GM18505 (cell line): ENCODE results near the gene SPACA9.

Experiments used
- ATAC-seq: cut with Tn5 transposase; IDR thresholded peaks from one replicate; pipeline ENCODE4 v1.9.1; 2021; ENCODE audit not compliant: unreplicated experiment
- POLR2A ChIP-seq: IDR thresholded peaks from 4 replicates; pipeline ENCODE4 v1.6.1; 2011; ENCODE audit warnings: borderline replicate concordance; ENCODE audit not compliant: insufficient read depth, insufficient read length; ENCODE audit errors: extremely low read depth

The SPACA9 gene

DNA sequence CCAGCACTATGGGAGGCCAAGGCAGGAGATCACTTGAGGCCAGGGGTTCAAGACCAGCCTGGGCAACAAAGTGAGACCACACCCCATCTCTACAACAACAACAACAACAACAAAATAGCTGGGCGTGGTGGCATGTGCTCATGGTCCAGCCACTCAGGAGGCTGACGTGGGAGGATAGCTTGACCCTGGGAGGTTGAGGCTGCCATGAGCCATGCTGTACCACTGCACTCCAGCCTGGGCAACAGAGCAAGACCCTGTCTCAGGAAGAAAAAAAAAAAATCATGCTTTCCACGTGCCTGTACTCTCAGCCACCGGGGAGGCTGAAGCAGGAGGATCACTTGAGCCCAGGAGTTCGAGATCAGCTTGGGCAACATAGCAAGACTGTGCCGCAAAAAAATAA is 36.2 kb downstream of the SPACA9 start:
- ATAC-seq = no peak
- no peak for TF ChIP-seq POLR2A

DNA sequence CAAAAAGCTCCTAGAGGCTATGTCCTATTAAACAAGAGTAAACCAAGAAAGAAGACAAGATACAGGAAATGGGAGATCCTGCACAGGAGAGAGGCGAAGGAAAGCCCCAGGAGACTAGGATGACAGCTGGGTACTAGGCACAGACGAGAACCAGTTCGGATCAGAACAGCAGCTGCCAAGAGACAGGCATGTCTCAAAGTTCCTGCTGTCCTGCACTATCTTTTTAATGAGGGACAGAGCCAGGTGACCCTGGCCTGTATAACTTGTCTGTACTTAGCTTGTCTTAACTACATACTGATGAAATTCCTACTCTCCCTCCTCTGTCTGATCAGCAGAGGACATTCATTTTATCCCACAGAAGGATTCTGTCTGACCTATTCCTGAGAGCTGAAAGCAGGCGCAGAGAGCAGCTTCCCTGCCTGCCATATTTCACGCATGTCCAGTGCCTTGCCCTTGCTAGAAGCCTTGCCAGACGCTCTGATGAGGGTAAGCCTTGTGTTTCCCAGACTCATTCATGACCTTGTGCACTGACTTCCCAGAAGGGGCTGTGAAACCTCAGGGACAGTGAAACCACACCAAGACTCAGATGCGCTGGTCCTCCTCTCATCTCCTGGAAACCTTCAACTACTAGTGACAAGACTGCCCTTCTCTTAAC is 41.0 kb downstream of the SPACA9 start:
- no peak for TF ChIP-seq POLR2A
- ATAC-seq = no peak

DNA sequence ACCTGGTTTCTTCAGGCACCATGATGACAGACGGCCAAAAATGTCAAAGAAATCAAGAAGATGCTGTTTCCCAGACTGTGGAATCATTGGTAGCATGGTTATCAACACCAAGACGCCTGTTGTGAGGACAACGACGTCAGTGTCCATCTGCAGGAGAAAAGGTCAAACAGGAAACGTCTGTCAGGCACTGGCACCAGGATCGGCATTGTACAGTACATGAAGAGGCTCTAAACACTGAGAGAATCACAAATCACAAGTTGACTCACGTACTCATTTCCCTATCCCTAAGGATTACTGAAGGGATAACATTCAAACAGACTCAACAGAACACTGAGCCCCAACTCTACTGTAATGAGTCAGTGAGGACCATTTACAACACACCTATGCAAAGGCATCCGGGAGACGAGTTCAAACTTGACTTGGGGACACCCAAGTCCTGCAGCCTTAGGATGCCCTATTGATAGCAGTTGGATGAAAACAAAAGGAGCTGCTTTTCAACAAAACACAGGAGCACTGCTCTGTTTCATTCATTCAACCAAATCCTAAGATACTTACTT is 44.7 kb downstream of the SPACA9 start:
- no peak for ATAC-seq

DNA sequence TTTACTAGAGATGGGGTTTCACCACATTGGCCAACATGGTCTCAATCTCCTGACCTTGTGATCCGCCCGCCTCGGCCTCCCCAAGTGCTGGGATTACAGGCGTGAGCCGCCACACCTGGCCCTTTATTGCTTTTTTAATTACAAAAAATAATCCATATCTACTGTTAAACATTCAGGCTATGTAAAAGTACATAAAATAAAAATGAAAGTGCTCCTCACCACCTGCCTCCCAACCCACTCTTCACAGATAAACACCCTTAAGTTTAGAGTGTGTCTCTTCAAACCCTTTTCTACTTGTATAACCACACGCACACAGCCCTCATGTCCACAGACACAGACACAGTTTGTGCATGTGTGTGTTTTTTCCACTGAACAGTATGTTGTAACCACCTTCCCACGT is 49.0 kb downstream of the SPACA9 start:
- no peak for TF ChIP-seq POLR2A
- no peak for ATAC-seq

More for the DNA sequence above, 44.7 kb downstream of the SPACA9 start:
- no peak for TF ChIP-seq POLR2A

DNA sequence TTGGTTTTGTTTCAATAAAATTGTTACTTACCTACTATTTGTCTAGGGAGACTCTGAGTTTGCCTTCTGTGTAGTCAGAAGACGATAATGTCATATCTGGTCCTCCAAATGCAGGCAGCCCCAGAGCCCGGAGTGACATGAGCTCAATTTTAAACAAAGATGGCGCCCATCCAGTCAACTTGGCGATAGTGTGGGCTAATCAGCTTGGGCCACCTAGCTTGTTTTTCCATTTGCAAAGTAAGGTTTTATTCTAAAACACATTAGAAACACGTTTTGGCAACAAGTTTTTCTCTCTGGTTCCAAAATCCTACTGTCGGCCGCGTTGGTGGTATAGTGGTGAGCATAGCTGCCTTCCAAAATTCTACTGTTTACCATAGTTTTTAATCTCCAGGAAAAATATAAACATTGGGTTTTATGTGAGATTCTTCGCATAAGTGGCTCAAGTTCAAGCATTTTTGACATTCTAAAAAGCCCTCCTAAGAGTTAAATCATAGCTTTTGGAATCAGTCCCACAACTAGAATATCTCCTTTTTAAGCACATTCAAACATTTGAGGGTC is 52.6 kb downstream of the SPACA9 start:
- TF ChIP-seq POLR2A = no peak
- ATAC-seq = no peak

DNA sequence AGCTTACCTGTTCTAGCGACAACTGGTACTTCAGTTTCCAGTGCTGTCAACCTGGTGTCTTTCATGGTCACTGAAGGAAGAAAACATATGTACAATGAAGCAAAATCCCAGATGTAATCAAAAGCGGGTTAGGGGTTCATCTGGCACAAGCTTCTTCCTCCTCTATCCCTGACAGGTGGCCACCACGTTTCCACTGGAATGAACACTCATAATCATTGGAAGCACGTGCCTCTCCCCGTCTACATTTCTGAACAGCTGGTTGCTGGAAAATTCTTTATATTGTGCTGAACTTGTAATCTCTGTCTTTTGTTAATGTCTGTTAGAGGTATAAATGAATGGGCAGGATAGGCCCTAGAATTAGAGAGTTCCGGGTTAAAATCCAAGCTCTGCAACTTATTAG is 56.3 kb downstream of the SPACA9 start:
- TF ChIP-seq POLR2A = no peak
- no peak for ATAC-seq

DNA sequence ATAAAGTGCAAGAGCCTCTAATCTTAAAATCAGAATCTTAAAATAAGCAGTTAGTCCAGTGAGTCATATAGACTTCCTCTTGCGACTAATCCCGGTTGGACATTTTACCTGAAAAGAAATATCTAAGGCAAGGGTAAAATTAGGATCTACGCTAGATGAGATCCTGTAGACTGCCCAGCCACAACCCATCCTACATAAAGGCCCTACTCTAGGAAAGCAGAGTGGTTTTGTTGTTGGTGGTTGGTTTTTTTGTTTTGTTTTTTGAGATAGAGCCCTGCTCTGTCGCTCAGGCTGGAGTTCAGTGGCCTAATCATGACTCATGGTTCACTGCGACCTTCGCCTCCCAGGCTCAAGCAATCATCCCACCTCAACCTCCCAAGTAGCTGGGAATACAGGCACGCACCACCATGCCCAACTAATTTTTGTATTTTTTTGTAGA is 58.8 kb downstream of the SPACA9 start:
- TF ChIP-seq POLR2A = no peak
- no peak for ATAC-seq

DNA sequence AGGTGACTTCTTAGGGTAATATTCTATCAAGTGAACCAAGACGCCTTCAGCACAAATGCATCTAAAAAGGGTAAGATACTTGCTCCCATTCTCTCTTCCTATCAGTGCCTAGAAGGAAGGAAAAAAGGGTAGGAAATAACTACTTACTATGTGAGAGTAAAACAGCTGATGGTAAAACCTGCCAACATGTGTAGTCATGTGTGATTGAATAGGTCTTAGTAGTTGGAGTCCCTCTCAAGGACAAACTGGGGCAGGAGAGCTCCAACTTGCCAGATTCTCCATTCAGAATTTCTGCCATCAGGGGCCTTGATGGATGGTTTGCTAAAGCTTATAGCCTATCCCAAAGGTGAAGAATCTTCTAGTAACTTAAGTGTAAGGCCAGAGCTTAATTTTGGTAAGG is 60.5 kb downstream of the SPACA9 start:
- no peak for TF ChIP-seq POLR2A
- no peak for ATAC-seq
